Metanephros (tissue), 2 donors: ENCODE results near the gene SCN2B. TPM values are rescaled to one million over a fixed set of nuclear protein-coding genes. Genes with fewer than 3 reads are reported as not detected.

Experiments
- small RNA-seq: library from RNA; depleted of rRNA; stranded (forward); fragments of <200 nt; gene quantifications from one replicate; pipeline ENCODE3, GENCODE V24; 2014; ENCODE audit warnings: low replicate concordance
- total RNA-seq: library from RNA; depleted of rRNA; stranded (reverse); fragments of >200 nt; gene quantifications from one replicate; pipeline ENCODE4 v1.2.3, GENCODE V29; 2014

Gene SCN2B
- total RNA-seq = 3.2 TPM

GRCh38 chr11:118175993-118176777 lies at the start of gene SCN2B:
TSS of gene SCN2B (minus strand) at chr11:118176639. CDS start at chr11:118176431, 208 bp downstream.

GRCh38 chr11:118224511-118225188 lies 48.2 kb upstream of the SCN2B start, which contains the start of gene JAML:
TSS of gene JAML (minus strand) at chr11:118225011. CDS start at chr11:118214866, 10,145 bp downstream.

DNA sequence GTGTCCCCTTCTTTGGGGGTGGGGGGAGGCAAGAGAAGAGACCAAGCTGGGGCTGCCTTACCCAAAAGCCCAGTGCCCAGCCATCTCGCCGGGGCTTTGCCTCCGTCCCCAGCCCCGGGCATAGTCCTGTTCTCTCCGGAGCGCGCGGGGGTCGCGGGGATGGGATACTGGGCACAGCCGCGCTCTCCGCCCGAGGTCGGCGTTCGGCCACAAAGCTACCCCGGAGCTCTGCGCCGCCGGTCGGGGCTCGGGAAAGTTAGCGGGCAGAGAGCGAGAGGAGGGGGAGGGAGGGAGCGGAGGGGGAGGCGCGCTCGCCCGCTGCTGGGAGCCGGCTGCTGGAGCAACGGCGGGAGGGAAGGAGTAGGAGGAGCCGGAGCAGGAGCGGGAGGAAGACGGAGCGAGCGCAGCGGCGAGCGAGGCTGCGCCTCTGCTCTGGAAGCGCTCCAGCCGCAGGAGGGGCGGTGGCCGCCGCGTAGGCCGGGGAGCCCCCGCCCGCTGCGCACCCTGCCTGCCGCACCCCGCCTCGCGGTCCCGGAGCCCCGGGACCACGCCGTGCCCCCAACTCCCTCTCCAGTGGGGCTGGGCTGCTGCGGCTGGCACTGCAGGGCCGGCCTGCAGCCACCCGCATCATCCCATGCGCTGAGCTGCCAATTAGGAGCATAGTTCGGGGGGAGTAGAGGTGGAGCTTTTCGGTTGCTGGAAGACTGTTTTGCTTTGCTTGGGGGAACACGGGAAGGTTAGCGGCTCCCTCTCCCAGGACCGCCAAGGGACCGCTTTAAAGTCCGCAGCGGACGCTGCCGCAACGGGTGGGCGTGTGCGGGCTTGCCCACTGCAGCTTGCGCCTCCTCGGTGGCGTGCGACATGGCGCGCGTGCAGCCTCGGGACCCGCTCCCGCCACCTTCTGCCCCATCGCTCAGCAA lies 23.6 kb downstream of the SCN2B start, which contains the start of gene SCN4B:
Gene SCN4B (minus strand): TSS at position 272 of the 920 bp plus-strand sequence. CDS start 150 bp downstream, at position 122.

Small RNAs within 50 kb of the gene (small RNA-seq; reads per million reads assigned to genes)
- gene HSPE1P18 = not detected

Other genes with a start within 250 kb of the SCN2B start
- 0.76 TPM for gene TMPRSS13, start 247.2 kb downstream of the SCN2B start, total RNA-seq
- 12.3 TPM for gene IL10RA, start 190.2 kb downstream of the SCN2B start, total RNA-seq
- 13.7 TPM for gene TMPRSS4, start 99.6 kb downstream of the SCN2B start, total RNA-seq
- not detected for gene SMIM35, start 89.7 kb downstream of the SCN2B start, total RNA-seq
- 2.0 TPM for gene SCN4B, start 23.8 kb downstream of the SCN2B start, total RNA-seq
- 11.2 TPM for gene JAML, start 48.4 kb upstream of the SCN2B start, total RNA-seq
- gene MPZL3, start 75.7 kb upstream of the SCN2B start, total RNA-seq = 6.2 TPM
- 16.9 TPM for gene MPZL2, start 87.7 kb upstream of the SCN2B start, total RNA-seq
- 0.82 TPM for gene CD3E, start 128.1 kb upstream of the SCN2B start, total RNA-seq
- gene CD3D, start 166.1 kb upstream of the SCN2B start, total RNA-seq = 1.4 TPM
- 0.47 TPM for gene CD3G, start 167.7 kb upstream of the SCN2B start, total RNA-seq
- gene UBE4A, start 183.0 kb upstream of the SCN2B start, total RNA-seq = 43.4 TPM
- 85.7 TPM for gene ATP5MG, start 225.0 kb upstream of the SCN2B start, total RNA-seq